H9 (cell line): ENCODE data around the gene DLGAP4. TPM values are rescaled to one million over a fixed set of nuclear protein-coding genes. Genes with fewer than 3 reads are reported as not detected.

Experiments used
- DNase-seq: peaks from one replicate; pipeline ENCODE4 v3.0.0-alpha.2; 2017
- H2AFZ ChIP-seq: one replicate; pipeline ENCODE4 v1.6.1; 2013; ENCODE audit warnings: mild to moderate bottlenecking, low read length, control low read depth, moderate library complexity
- H2AK5ac ChIP-seq: 2 replicates; pipeline ENCODE4 v1.6.1; 2013; ENCODE audit warnings: low read length, control low read depth, mixed read lengths; ENCODE audit not compliant: insufficient read length
- H2BK120ac ChIP-seq: one replicate; pipeline ENCODE4 v1.6.1; 2013; ENCODE audit warnings: low read depth, mild to moderate bottlenecking, low read length, control low read depth, inconsistent platforms; ENCODE audit not compliant: poor library complexity, severe bottlenecking
- H2BK12ac ChIP-seq: 2 replicates; pipeline ENCODE4 v1.6.1; 2013; ENCODE audit warnings: low read length, control low read depth, mixed read lengths, low read depth; ENCODE audit not compliant: insufficient read length
- H2BK15ac ChIP-seq: 2 replicates; pipeline ENCODE4 v1.6.1; 2013; ENCODE audit warnings: low read depth, low read length, control low read depth
- H2BK20ac ChIP-seq: one replicate; pipeline ENCODE4 v1.6.1; 2013; ENCODE audit warnings: low read depth, mild to moderate bottlenecking, low read length, control low read depth, inconsistent platforms; ENCODE audit not compliant: poor library complexity, severe bottlenecking
- H2BK5ac ChIP-seq: 2 replicates; pipeline ENCODE4 v1.6.1; 2013; ENCODE audit warnings: low read length, control low read depth, mixed read lengths; ENCODE audit not compliant: insufficient read length
- H3K14ac ChIP-seq: 2 replicates; pipeline ENCODE4 v1.6.1; 2013; ENCODE audit warnings: low read length, control low read depth; ENCODE audit not compliant: insufficient read depth
- H3K18ac ChIP-seq: 2 replicates; pipeline ENCODE4 v1.6.1; 2013; ENCODE audit warnings: low read depth, mild to moderate bottlenecking, mixed read lengths, low read length, control low read depth; ENCODE audit not compliant: insufficient read length
- H3K23ac ChIP-seq: 2 replicates; pipeline ENCODE4 v1.6.1; 2013; ENCODE audit warnings: low read length, control low read depth, mixed read lengths, low read depth; ENCODE audit not compliant: insufficient read length
- H3K23me2 ChIP-seq: 2 replicates; pipeline ENCODE4 v1.6.1; 2013; ENCODE audit warnings: low read depth, mild to moderate bottlenecking, mixed read lengths, low read length, control low read depth; ENCODE audit not compliant: insufficient read length, poor library complexity, severe bottlenecking
- H3K27ac ChIP-seq: 2 replicates; pipeline ENCODE4 v1.5.1; 2013; ENCODE audit warnings: low read length, control low read depth, mixed read lengths, low read depth; ENCODE audit not compliant: insufficient read length
- H3K27me3 ChIP-seq: 2 replicates; pipeline ENCODE4 v1.6.1; 2013; ENCODE audit warnings: low read length, control low read depth, inconsistent platforms; ENCODE audit not compliant: insufficient read depth
- H3K4ac ChIP-seq: 2 replicates; pipeline ENCODE4 v1.6.1; 2013; ENCODE audit warnings: low read depth, mild to moderate bottlenecking, control low read depth, inconsistent platforms, low read length, moderate library complexity
- H3K4me1 ChIP-seq: 2 replicates; pipeline ENCODE4 v1.6.1; 2013; ENCODE audit warnings: low read length, control low read depth, inconsistent platforms; ENCODE audit not compliant: insufficient read depth
- H3K4me2 ChIP-seq: 2 replicates; pipeline ENCODE4 v1.6.1; 2013; ENCODE audit warnings: low read length, control low read depth, mixed read lengths; ENCODE audit not compliant: insufficient read length, insufficient read depth
- H3K56ac ChIP-seq: 2 replicates; pipeline ENCODE4 v1.6.1; 2013; ENCODE audit warnings: low read depth, mild to moderate bottlenecking, mixed read lengths, low read length, control low read depth; ENCODE audit not compliant: insufficient read length
- H3K79me1 ChIP-seq: 2 replicates; pipeline ENCODE4 v1.6.1; 2013; ENCODE audit warnings: low read depth, mild to moderate bottlenecking, moderate library complexity, low read length, control low read depth, inconsistent platforms; ENCODE audit not compliant: insufficient read depth, poor library complexity, severe bottlenecking
- H3K79me2 ChIP-seq: 2 replicates; pipeline ENCODE4 v1.6.1; 2013; ENCODE audit warnings: low read length, control low read depth, inconsistent platforms; ENCODE audit not compliant: insufficient read depth
- H3K9ac ChIP-seq: 2 replicates; pipeline ENCODE4 v1.6.1; 2013; ENCODE audit warnings: low read length, control low read depth, mixed read lengths; ENCODE audit not compliant: insufficient read length; ENCODE audit errors: extremely low read depth
- H3K9me3 ChIP-seq: one replicate; pipeline ENCODE4 v1.6.1; 2013; ENCODE audit warnings: low read depth, low read length, inconsistent platforms; ENCODE audit not compliant: control insufficient read depth
- H3T11ph ChIP-seq: one replicate; pipeline ENCODE4 v1.6.1; 2013; ENCODE audit warnings: mild to moderate bottlenecking, low read length, control low read depth, inconsistent platforms
- H4K20me1 ChIP-seq: one replicate; pipeline ENCODE4 v1.6.1; 2013; ENCODE audit not compliant: control insufficient read depth, insufficient read length, insufficient read depth
- H4K5ac ChIP-seq: 2 replicates; pipeline ENCODE4 v1.6.1; 2013; ENCODE audit warnings: low read depth, mild to moderate bottlenecking, mixed read lengths, low read length, control low read depth; ENCODE audit not compliant: insufficient read length
- H4K8ac ChIP-seq: replicated peaks from 2 replicates; pipeline ENCODE4 v1.6.1; 2013; ENCODE audit warnings: low read length, control low read depth, mixed read lengths, low read depth; ENCODE audit not compliant: insufficient read length
- H4K91ac ChIP-seq: 2 replicates; pipeline ENCODE4 v1.6.1; 2013; ENCODE audit warnings: low read depth, mild to moderate bottlenecking, moderate library complexity, mixed read lengths, low read length, control low read depth; ENCODE audit not compliant: insufficient read length
- H3K27ac Mint-ChIP-seq, 3 experiments: 2 replicates in 2 of 3; 3 replicates in 1 of 3; pipeline ENCODE4 v1.8.0; 2020 to 2021; ENCODE audit warnings: mixed read lengths in 3 of 3, mild to moderate bottlenecking in 1 of 3, moderate library complexity in 1 of 3
- H3K27me3 Mint-ChIP-seq: 2 replicates; pipeline ENCODE4 v1.8.0; 2021; ENCODE audit warnings: low read depth, mild to moderate bottlenecking, moderate library complexity, mixed read lengths
- H3K36me3 Mint-ChIP-seq, 3 experiments: 2 replicates in 2 of 3; 3 replicates in 1 of 3; pipeline ENCODE4 v1.8.0; 2020 to 2021; ENCODE audit warnings: low read depth in 3 of 3, mixed read lengths in 3 of 3; ENCODE audit not compliant: insufficient read depth in 1 of 3
- H3K4me1 Mint-ChIP-seq, 2 experiments: 2 replicates each; pipeline ENCODE4 v1.8.0; 2020; ENCODE audit warnings: mixed read lengths in 2 of 2
- H3K4me3 Mint-ChIP-seq, 2 experiments: 2 replicates in 1 of 2; 3 replicates in 1 of 2; pipeline ENCODE4 v1.8.0; 2020 to 2021; ENCODE audit warnings: mild to moderate bottlenecking in 2 of 2, mixed read lengths in 2 of 2, moderate library complexity in 1 of 2
- H3K9me3 Mint-ChIP-seq, 2 experiments: 2 replicates in 1 of 2; 3 replicates in 1 of 2; pipeline ENCODE4 v1.8.0; 2020; ENCODE audit warnings: mild to moderate bottlenecking in 2 of 2, mixed read lengths in 2 of 2, moderate library complexity in 1 of 2
- CTCF ChIP-seq: fragments of 200-600 bp; sonication (generic); conservative IDR thresholded peaks from 3 replicates; pipeline ENCODE4 v1.8.0; 2021; ENCODE audit warnings: antibody characterized with exemption, mild to moderate bottlenecking
- WGBS: extraction: QIAGEN DNeasy Blood & Tissue Kit; methylation state at CpG from one replicate; pipeline ENCODE4 v1.1.7; 2013; ENCODE audit warnings: missing lambda C conversion rate, low lambda C conversion rate, mixed read lengths; ENCODE audit not compliant: insufficient read length; ENCODE audit errors: extremely low coverage; 5-methylcytosine and 5-hydroxymethylcytosine counted together
- total RNA-seq: library from RNA; stranded (reverse); gene quantifications from 2 replicates; pipeline ENCODE4 v1.2.1, GENCODE V29; 2021

Gene DLGAP4
- total RNA-seq, 1 experiment from 2014 or later, result 48.0 TPM

GRCh38 chr20:36548704-36549627 is 242.8 kb downstream of the DLGAP4 start:
- Mint-ChIP-seq H3K36me3 (peaks cover 13 to 40% (median 22%) of the 10 kb centered on the region in 3 experiments; a peak in 6 of 7 replicates), H3K9me3 (no peaks in the 10 kb centered on the region), H3K27ac (peak overlapping the region in 2 of 3 experiments; percentile 44 to 48; a peak in 2 of 7 replicates), H3K4me1 (peaks cover 3 to 8% of the 10 kb centered on the region in 2 experiments), H3K27me3 (no peaks in the 10 kb centered on the region), H3K4me3 (no peak overlapping the region; a peak in 1 of 5 replicates)
- H3K27me3 ChIP-seq, result no peaks in the 10 kb centered on the region
- H3K4me1 ChIP-seq, result no peaks in the 10 kb centered on the region
- no peak overlapping the region for H3K56ac ChIP-seq
- no peak overlapping the region for H4K5ac ChIP-seq
- H4K20me1 ChIP-seq, result no peaks in the 10 kb centered on the region
- no peak overlapping the region for H4K91ac ChIP-seq
- no peaks in the 10 kb centered on the region for H3K23me2 ChIP-seq
- no peak overlapping the region for H4K8ac ChIP-seq
- no peaks in the 10 kb centered on the region for H3K79me1 ChIP-seq
- no peak overlapping the region for H2BK15ac ChIP-seq
- H3K9me3 ChIP-seq, result no peaks in the 10 kb centered on the region
- no peak overlapping the region for H3K14ac ChIP-seq
- WGBS, result no CpG with 5 or more reads among the region's 23 CpGs
- no peak overlapping the region for H3K9ac ChIP-seq
- H2BK12ac ChIP-seq, result no peak overlapping the region
- no peak overlapping the region for H2AFZ ChIP-seq
- no peak overlapping the region for H3K4ac ChIP-seq
- H3K18ac ChIP-seq, result no peak overlapping the region
- no peak overlapping the region for H2BK5ac ChIP-seq
- H3T11ph ChIP-seq, result no peak overlapping the region
- H3K4me2 ChIP-seq, result no peak overlapping the region
- H3K79me2 ChIP-seq, result no peaks in the 10 kb centered on the region
- no peak overlapping the region for H2AK5ac ChIP-seq
- H2BK120ac ChIP-seq, result no peak overlapping the region
- TF ChIP-seq CTCF, result no peak
- no peak overlapping the region for H3K23ac ChIP-seq
- DNase-seq, result no peak
- no peak overlapping the region for H3K27ac ChIP-seq
- H2BK20ac ChIP-seq, result no peak overlapping the region
